Nephron progenitor cell (in vitro differentiated cells): ENCODE results near the gene UTP4.

Source experiments
- DNase-seq: peaks from one replicate; pipeline ENCODE4 v3.0.0; 2021
- H3K27ac Mint-ChIP-seq: 2 replicates; pipeline ENCODE4 v1.8.0; 2021; ENCODE audit warnings: mild to moderate bottlenecking, moderate library complexity, mixed read lengths
- H3K27me3 Mint-ChIP-seq: 2 replicates; pipeline ENCODE4 v1.8.0; 2021; ENCODE audit warnings: mild to moderate bottlenecking, low read depth, mixed read lengths; ENCODE audit not compliant: poor library complexity
- H3K36me3 Mint-ChIP-seq: 2 replicates; pipeline ENCODE4 v1.8.0; 2021; ENCODE audit warnings: low read depth, mixed read lengths
- H3K4me1 Mint-ChIP-seq: 2 replicates; pipeline ENCODE4 v1.8.0; 2021; ENCODE audit warnings: mixed read lengths
- H3K4me3 Mint-ChIP-seq: 2 replicates; pipeline ENCODE4 v1.8.0; 2021; ENCODE audit warnings: mild to moderate bottlenecking, moderate library complexity, mixed read lengths
- H3K9me3 Mint-ChIP-seq: 2 replicates; pipeline ENCODE4 v1.8.0; 2021; ENCODE audit warnings: mild to moderate bottlenecking, moderate library complexity, mixed read lengths
- CTCF ChIP-seq: fragments of 200-600 bp; sonication (generic); IDR thresholded peaks from 2 replicates; pipeline ENCODE4 v1.5.0; 2021; ENCODE audit warnings: antibody characterized with exemption

The UTP4 gene

DNA sequence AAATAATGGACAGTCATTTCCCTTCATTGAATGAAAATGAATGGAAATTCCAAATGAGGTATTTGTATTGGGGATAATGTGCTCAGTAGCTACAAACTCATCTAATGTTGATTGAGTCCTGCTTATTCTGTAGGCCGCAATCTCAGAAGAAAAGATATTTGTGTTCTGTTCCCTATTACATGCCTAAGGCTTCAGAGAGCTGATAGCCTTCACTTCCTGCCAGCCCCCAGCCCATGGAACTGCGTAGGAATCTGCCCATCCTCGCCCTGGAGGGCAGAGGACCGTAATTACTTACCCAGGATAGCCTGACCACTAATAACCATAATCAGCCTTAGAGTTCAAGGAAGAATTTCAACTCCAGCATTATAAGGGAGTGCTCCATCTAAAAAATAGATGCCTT, 36.6 kb downstream of the UTP4 start:
- H3K4me3 Mint-ChIP-seq, result no peak overlapping the region
- no peak for DNase-seq
- no peak for TF ChIP-seq CTCF
- peaks cover 64% of the 10 kb centered on the region for H3K36me3 Mint-ChIP-seq
- H3K27me3 Mint-ChIP-seq, result no peaks in the 10 kb centered on the region
- peaks cover 16% of the 10 kb centered on the region for H3K4me1 Mint-ChIP-seq
- H3K9me3 Mint-ChIP-seq, result no peaks in the 10 kb centered on the region
- peak overlapping the region; percentile 87 for H3K27ac Mint-ChIP-seq

DNA sequence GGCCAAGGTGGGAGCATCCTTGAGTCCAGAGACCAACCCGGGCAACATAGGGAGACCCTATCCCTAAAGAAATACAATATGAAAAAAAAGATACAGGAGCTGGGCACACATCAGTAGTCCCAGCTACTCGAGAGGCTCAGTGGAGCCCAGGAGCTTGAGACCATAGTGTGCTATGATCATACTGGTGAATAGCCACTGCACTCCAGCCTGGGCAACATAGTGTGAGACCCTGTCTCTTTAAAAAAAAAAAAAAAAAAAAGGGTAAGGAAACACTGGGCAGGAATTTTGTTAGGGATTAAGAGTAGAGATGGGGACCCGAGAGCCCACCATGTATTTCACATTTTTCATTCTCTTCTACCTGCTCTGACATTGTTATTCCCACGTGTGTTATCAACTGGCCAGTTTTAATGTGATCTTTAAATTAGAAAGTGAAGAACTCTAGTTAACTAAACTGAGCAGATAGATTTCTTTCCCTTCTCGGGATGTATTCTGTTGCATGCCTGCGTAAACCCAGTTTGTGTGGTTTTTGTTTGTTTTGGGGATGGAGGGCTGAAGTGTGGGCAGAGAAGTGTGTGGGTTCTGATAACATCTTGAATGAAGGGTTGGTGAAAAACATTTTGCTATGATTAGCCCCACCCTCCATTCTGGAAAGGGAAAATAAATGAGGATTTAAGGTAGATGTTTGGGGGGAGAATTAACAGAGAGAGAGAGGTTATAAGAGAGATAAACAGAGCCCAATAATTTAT, 37.3 kb downstream of the UTP4 start:
- no peak for TF ChIP-seq CTCF
- Mint-ChIP-seq H3K4me3 (no peak overlapping the region), H3K4me1 (peaks cover 16% of the 10 kb centered on the region), H3K36me3 (peaks cover 62% of the 10 kb centered on the region), H3K27me3 (no peaks in the 10 kb centered on the region), H3K27ac (peak overlapping the region; percentile 87), H3K9me3 (no peaks in the 10 kb centered on the region)
- DNase-seq, result no peak

- DNase-seq, result no peak
- peaks cover 55% of the 10 kb centered on the region for H3K36me3 Mint-ChIP-seq
- H3K27me3 Mint-ChIP-seq, result no peaks in the 10 kb centered on the region
- H3K4me1 Mint-ChIP-seq, result peaks cover 5% of the 10 kb centered on the region
- no peak overlapping the region for H3K4me3 Mint-ChIP-seq
- H3K9me3 Mint-ChIP-seq, result no peaks in the 10 kb centered on the region
- H3K27ac Mint-ChIP-seq, result no peak overlapping the region
- TF ChIP-seq CTCF, result no peak
Observed at GRCh38 chr16:69171325-69172084, 39.1 kb downstream of the UTP4 start.

DNA sequence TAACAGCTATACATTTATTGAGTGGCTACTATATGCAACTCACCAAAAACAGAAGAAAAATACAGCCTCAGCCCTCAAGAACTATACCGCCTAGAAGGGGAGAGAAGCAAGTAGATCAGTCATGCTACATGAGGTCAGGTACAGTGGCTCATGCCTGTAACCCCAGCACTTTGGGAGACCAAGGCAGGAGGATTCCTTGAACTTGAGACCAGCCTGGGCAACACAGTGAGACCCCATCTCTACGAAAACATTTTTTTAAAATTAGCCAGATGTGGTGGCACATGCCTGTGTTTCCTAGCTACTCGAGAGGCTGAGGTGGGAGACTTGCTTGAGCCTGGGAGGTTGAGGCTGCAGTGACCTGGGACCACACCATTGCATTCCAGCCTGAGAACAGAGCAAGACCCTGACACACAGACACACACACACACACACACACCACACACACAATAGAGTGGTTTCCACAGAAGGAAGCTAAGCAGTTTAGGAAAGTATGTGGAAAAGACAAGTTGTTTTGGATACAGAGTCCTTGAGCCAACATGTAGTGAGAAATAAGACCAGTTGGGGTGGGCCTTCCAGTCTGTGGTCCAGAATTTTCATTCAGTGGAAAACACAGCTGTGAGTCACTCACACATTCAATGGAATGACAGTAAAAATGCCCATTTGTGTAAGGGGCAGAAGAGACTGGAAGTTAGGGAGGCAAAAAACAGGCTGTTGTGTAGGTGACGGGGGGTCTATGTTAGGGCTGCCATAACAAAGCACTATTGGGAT, 43.8 kb downstream of the UTP4 start:
- Mint-ChIP-seq H3K27ac (no peak overlapping the region), H3K27me3 (no peaks in the 10 kb centered on the region), H3K4me3 (no peak overlapping the region), H3K4me1 (no peaks in the 10 kb centered on the region), H3K9me3 (no peaks in the 10 kb centered on the region), H3K36me3 (peaks cover 17% of the 10 kb centered on the region)
- no peak for TF ChIP-seq CTCF
- DNase-seq, result no peak

DNA sequence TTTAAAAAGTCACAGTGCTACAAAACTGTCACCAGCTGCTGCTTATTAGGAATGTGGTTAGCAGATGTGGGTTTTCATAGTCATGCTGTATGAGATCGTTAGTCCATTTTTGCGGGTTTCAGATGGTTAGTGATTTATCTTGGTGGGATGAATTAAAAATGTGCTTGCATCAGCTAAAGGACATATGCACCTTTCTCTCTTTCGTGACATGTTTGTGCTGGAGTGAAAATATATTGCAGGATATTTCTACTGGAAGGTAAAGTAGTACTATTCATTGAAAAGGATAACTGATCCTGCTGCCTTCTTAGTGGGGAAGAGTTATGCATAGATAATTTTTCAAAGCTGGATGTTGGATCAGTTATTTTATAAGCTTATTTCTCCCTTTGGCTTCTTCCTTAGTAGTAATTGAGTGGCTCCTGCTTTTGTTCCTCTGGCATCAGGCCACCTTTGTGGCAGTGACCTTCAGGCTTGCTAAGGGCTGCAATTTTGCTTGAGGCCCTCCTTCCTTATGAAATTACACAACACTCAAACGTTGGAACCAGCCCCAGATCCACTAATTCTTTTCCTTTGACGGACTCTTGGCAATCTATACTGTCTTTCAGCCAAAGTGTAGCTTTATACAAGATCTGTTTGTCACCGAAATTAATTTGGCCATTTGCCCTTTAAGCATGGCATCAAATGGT, 47.0 kb downstream of the UTP4 start:
- no peak for DNase-seq
- Mint-ChIP-seq H3K4me3 (no peak overlapping the region), H3K27me3 (no peaks in the 10 kb centered on the region), H3K4me1 (peaks cover 16% of the 10 kb centered on the region), H3K27ac (no peak overlapping the region), H3K36me3 (peaks cover 5% of the 10 kb centered on the region), H3K9me3 (no peaks in the 10 kb centered on the region)
- TF ChIP-seq CTCF, result no peak
